Smooth muscle cell (in vitro differentiated cells): ENCODE results near the gene GORASP2. TPM values are rescaled to one million over a fixed set of nuclear protein-coding genes. Genes with fewer than 3 reads are reported as not detected.

Experiments
- DNase-seq: peaks from one replicate; lab custom pipeline; 2025; ENCODE audit not compliant: unreplicated experiment; lab: John Stamatoyannopoulos, UW
- H2AFZ ChIP-seq: fragments of 200-600 bp; sonication (generic); 2 replicates; pipeline ENCODE4 v1.6.0; 2016; ENCODE audit warnings: antibody characterized with exemption, low read depth, mild to moderate bottlenecking
- H3F3A ChIP-seq: fragments of 200-600 bp; sonication (generic); 2 replicates; pipeline ENCODE4 v1.6.0; 2017; ENCODE audit warnings: antibody characterized with exemption, low read depth
- H3K27ac ChIP-seq: fragments of 200-600 bp; sonication (generic); 2 replicates; pipeline ENCODE4 v1.5.1; 2016; ENCODE audit warnings: low read depth, mild to moderate bottlenecking
- H3K27me3 ChIP-seq: fragments of 200-600 bp; sonication (generic); 2 replicates; pipeline ENCODE4 v1.6.1; 2016; ENCODE audit warnings: low read depth, mild to moderate bottlenecking
- H3K36me3 ChIP-seq: fragments of 200-600 bp; sonication (generic); 2 replicates; pipeline ENCODE4 v1.5.1; 2016; ENCODE audit warnings: low read depth
- H3K4me1 ChIP-seq: fragments of 200-600 bp; sonication (generic); 2 replicates; pipeline ENCODE4 v1.5.1; 2016; ENCODE audit warnings: low read depth
- H3K4me2 ChIP-seq: fragments of 200-600 bp; sonication (generic); 2 replicates; pipeline ENCODE4 v1.6.0; 2016; ENCODE audit warnings: mild to moderate bottlenecking
- H3K4me3 ChIP-seq: fragments of 200-600 bp; sonication (generic); 2 replicates; pipeline ENCODE4 v1.5.1; 2016; ENCODE audit warnings: mild to moderate bottlenecking
- H3K79me2 ChIP-seq: fragments of 200-600 bp; sonication (generic); 2 replicates; pipeline ENCODE4 v1.6.0; 2016; ENCODE audit warnings: low read depth, mild to moderate bottlenecking
- H3K9ac ChIP-seq: fragments of 200-600 bp; sonication (generic); 2 replicates; pipeline ENCODE4 v1.6.0; 2016; ENCODE audit warnings: low read depth
- H3K9me3 ChIP-seq: fragments of 200-600 bp; sonication (generic); replicated peaks from 2 replicates; pipeline ENCODE4 v1.5.1; 2016; ENCODE audit warnings: low read depth
- H4K20me1 ChIP-seq: fragments of 200-600 bp; sonication (generic); 2 replicates; pipeline ENCODE4 v1.6.0; 2016; ENCODE audit warnings: low read depth
- WGBS: methylation state at CpG from one replicate; pipeline ENCODE4 v1.1.7; 2016; ENCODE audit warnings: low lambda C conversion rate; 5-methylcytosine and 5-hydroxymethylcytosine counted together
- polyA plus RNA-seq: library from polyadenylated mRNA; unstranded; fragments of >200 nt; fragmentation: Nextera tagmentation; extraction: Ambion mirVana; gene quantifications from 2 replicates; pipeline ENCODE4 v1.2.1, GENCODE V29; 2016
- total RNA-seq: library from RNA; depleted of rRNA; stranded (reverse); fragments of >200 nt; gene quantifications from 2 replicates; pipeline ENCODE4 v1.2.3, GENCODE V29; 2014
- TF ChIP-seq, protein P1 (sequence below): fragments of 200-600 bp; sonication (generic); IDR thresholded peaks from 2 replicates; pipeline ENCODE4 v1.5.1; 2017; ENCODE audit warnings: borderline replicate concordance, mild to moderate bottlenecking, antibody characterized with exemption; ENCODE audit not compliant: insufficient read depth, poor library complexity, severe bottlenecking

Gene GORASP2
- total and polyA plus RNA-seq, 2 experiments from 2014 or later, result 66.2 to 123 TPM

DNA sequence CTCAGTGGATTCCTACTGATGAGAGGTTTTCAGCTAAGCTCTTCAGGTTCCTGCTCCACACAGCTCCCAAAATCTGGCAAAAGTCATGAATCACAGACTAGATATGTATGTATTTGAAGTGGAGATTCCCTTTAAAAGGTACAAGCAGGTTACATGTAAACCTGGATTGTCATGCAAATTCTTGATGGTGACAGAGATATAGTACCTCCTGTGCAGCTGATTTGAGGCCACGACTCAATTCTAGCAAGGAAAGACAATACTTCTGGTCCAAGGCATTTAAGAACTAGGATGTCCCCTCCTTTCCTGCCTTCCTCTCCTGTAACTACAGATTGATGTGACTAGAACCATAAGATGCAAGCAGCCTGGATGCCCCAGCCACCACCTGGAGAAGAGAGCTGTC is 55.0 kb downstream of the GORASP2 start:
- 42% methylated on average over 1 of the region's 1 CpG for WGBS
- no peak for DNase-seq
- TF ChIP-seq, protein P1, sequence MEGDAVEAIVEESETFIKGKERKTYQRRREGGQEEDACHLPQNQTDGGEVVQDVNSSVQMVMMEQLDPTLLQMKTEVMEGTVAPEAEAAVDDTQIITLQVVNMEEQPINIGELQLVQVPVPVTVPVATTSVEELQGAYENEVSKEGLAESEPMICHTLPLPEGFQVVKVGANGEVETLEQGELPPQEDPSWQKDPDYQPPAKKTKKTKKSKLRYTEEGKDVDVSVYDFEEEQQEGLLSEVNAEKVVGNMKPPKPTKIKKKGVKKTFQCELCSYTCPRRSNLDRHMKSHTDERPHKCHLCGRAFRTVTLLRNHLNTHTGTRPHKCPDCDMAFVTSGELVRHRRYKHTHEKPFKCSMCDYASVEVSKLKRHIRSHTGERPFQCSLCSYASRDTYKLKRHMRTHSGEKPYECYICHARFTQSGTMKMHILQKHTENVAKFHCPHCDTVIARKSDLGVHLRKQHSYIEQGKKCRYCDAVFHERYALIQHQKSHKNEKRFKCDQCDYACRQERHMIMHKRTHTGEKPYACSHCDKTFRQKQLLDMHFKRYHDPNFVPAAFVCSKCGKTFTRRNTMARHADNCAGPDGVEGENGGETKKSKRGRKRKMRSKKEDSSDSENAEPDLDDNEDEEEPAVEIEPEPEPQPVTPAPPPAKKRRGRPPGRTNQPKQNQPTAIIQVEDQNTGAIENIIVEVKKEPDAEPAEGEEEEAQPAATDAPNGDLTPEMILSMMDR, result no peak

DNA sequence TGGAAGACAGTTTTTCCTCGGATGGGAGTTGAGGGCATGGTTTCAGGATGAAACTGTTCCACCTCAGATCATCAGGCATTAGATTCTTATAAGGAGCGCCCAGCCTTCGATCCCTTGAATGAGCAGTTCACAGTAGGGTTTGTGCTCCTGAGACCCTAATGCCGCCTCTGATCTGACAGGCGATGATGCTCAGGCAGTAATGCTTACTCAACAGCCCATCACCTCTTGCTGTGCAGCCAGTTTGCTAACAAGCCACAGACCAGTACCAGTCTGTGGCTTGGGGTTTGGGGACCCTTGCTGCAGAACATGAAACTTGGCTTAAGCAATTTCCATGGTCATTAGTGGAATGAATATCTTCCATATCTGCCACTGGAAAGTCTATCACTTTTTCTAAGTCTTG is 56.4 kb downstream of the GORASP2 start:
- Histone ChIP-seq H4K20me1 (no peaks in the 10 kb centered on the region), H3K9ac (no peak overlapping the region), H3K4me2 (no peak overlapping the region), H3K9me3 (no peaks in the 10 kb centered on the region), H3F3A (no peaks in the 10 kb centered on the region), H3K79me2 (no peaks in the 10 kb centered on the region), H3K27ac (no peak overlapping the region), H3K36me3 (no peaks in the 10 kb centered on the region), H3K4me3 (no peak overlapping the region), H3K4me1 (no peaks in the 10 kb centered on the region), H3K27me3 (no peaks in the 10 kb centered on the region), H2AFZ (no peak overlapping the region)
- DNase-seq, result no peak
- TF ChIP-seq, protein P1, result no peak
- 99% methylated on average over 5 of the region's 5 CpGs for WGBS

More for the DNA sequence above, 55.0 kb downstream of the GORASP2 start:
- H3K9me3 ChIP-seq, result no peaks in the 10 kb centered on the region
- H3K4me3 ChIP-seq, result no peak overlapping the region
- no peaks in the 10 kb centered on the region for H3K36me3 ChIP-seq
- H3K79me2 ChIP-seq, result no peaks in the 10 kb centered on the region
- H2AFZ ChIP-seq, result no peak overlapping the region
- no peak overlapping the region for H3K4me2 ChIP-seq
- no peak overlapping the region for H3K27ac ChIP-seq
- no peak overlapping the region for H3K9ac ChIP-seq
- no peaks in the 10 kb centered on the region for H3F3A ChIP-seq
- H4K20me1 ChIP-seq, result no peaks in the 10 kb centered on the region
- no peaks in the 10 kb centered on the region for H3K4me1 ChIP-seq
- H3K27me3 ChIP-seq, result no peaks in the 10 kb centered on the region

DNA sequence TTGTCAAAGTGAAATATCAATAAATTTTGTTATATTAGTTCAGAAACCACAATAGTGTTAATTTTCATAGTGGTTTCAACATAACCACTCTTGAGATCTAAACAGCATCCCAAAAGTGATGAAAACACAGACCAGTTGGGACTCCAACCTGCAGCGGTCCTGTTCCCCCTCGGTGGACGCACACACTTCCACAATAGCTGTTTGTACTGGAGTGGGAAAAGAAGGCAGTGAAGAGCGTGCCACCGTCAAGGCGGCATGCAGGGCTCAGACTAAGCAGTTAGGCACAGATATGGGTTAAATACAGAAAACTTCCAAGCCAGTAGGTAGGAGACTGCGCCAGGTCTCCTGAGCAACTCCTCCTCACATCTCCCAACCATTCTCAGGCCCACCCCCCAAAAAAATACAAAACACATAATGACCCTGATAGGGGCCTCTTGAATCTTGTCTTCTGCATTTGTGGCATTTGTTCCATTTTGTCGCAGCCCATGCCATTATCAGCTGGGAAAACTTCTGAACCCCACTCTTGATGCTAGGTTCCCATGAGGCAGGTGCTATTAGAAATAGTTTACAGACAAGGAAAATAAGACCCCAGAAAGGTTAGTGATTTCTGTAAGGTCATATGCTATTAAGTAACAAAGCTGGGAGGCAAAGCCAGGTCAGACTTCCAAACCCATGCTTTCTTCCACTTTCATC is 57.7 kb downstream of the GORASP2 start:
- no peak overlapping the region for H3K27ac ChIP-seq
- H2AFZ ChIP-seq, result no peak overlapping the region
- no peaks in the 10 kb centered on the region for H3K27me3 ChIP-seq
- H3K4me3 ChIP-seq, result no peak overlapping the region
- no peaks in the 10 kb centered on the region for H3F3A ChIP-seq
- no peak overlapping the region for H3K4me2 ChIP-seq
- TF ChIP-seq, protein P1, result no peak
- WGBS, result 98% methylated on average over 8 of the region's 8 CpGs
- no peak for DNase-seq
- H3K36me3 ChIP-seq, result no peaks in the 10 kb centered on the region
- no peaks in the 10 kb centered on the region for H3K79me2 ChIP-seq
- no peak overlapping the region for H3K9ac ChIP-seq
- no peaks in the 10 kb centered on the region for H3K9me3 ChIP-seq
- no peaks in the 10 kb centered on the region for H3K4me1 ChIP-seq
- no peaks in the 10 kb centered on the region for H4K20me1 ChIP-seq
